BE2C (cell line): ENCODE measurements around the gene LARP4B.

Source experiments
- DNase-seq: peaks from one replicate; pipeline ENCODE4 v3.0.0-alpha.2; 2020
- H3K27me3 ChIP-seq: fragments of 250-450 bp; sonication (Bioruptor Pico); 2 replicates; pipeline ENCODE4 v1.5.1; 2020; ENCODE audit warnings: mild to moderate bottlenecking
- H3K36me3 ChIP-seq: fragments of 250-450 bp; sonication (Bioruptor Pico); 2 replicates; pipeline ENCODE4 v1.5.1; 2020; ENCODE audit warnings: mild to moderate bottlenecking
- H3K4me1 ChIP-seq: fragments of 250-450 bp; sonication (Bioruptor Pico); 2 replicates; pipeline ENCODE4 v1.5.1; 2020
- H3K4me3 ChIP-seq: 2 replicates; pipeline ENCODE4 v1.5.1; 2011; ENCODE audit warnings: low read depth, low read length
- H3K9me3 ChIP-seq: fragments of 250-450 bp; sonication (Bioruptor Pico); 2 replicates; pipeline ENCODE4 v1.5.1; 2020
- CTCF ChIP-seq: IDR thresholded peaks from 2 replicates; pipeline ENCODE4 v1.5.1; 2012; ENCODE audit warnings: mild to moderate bottlenecking, low read depth, low read length

Gene LARP4B

GRCh38 chr10:878333-878759 is 53.2 kb downstream of the LARP4B start:
- Histone ChIP-seq H3K27me3 (no peaks in the 10 kb centered on the region), H3K9me3 (no peaks in the 10 kb centered on the region), H3K36me3 (peaks cover 41% of the 10 kb centered on the region), H3K4me3 (no peak overlapping the region), H3K4me1 (no peaks in the 10 kb centered on the region)
- DNase-seq = no peak
- TF ChIP-seq CTCF = no peak

- no peak for TF ChIP-seq CTCF
- Histone ChIP-seq H3K36me3 (peaks cover 31% of the 10 kb centered on the region), H3K4me3 (no peak overlapping the region), H3K27me3 (no peaks in the 10 kb centered on the region), H3K9me3 (no peaks in the 10 kb centered on the region), H3K4me1 (no peaks in the 10 kb centered on the region)
- DNase-seq = no peak
Measured at GRCh38 chr10:876438-876837, 55.1 kb downstream of the LARP4B start.

GRCh38 chr10:873020-873419 is 58.5 kb downstream of the LARP4B start:
- no peaks in the 10 kb centered on the region for H3K4me1 ChIP-seq
- H3K4me3 ChIP-seq = no peak overlapping the region
- H3K36me3 ChIP-seq = peaks cover 21% of the 10 kb centered on the region
- H3K9me3 ChIP-seq = no peaks in the 10 kb centered on the region
- no peaks in the 10 kb centered on the region for H3K27me3 ChIP-seq
- no peak for TF ChIP-seq CTCF
- no peak for DNase-seq

GRCh38 chr10:871951-872403 is 59.5 kb downstream of the LARP4B start:
- no peak for TF ChIP-seq CTCF
- H3K36me3 ChIP-seq = peaks cover 17% of the 10 kb centered on the region
- no peak overlapping the region for H3K4me3 ChIP-seq
- H3K27me3 ChIP-seq = no peaks in the 10 kb centered on the region
- H3K9me3 ChIP-seq = no peaks in the 10 kb centered on the region
- no peak for DNase-seq
- no peaks in the 10 kb centered on the region for H3K4me1 ChIP-seq

GRCh38 chr10:870564-871166 is 60.8 kb downstream of the LARP4B start:
- no peak for TF ChIP-seq CTCF
- Histone ChIP-seq H3K27me3 (no peaks in the 10 kb centered on the region), H3K36me3 (peaks cover 11% of the 10 kb centered on the region; the same call in 1 of the 2 replicates), H3K9me3 (no peaks in the 10 kb centered on the region), H3K4me1 (no peaks in the 10 kb centered on the region), H3K4me3 (no peak overlapping the region)
- no peak for DNase-seq

GRCh38 chr10:869171-869570 is 62.3 kb downstream of the LARP4B start:
- TF ChIP-seq CTCF = no peak
- peaks cover 17% of the 10 kb centered on the region; the same call in 1 of the 2 replicates for H3K36me3 ChIP-seq

More at GRCh38 chr10:869171-869570, 62.3 kb downstream of the LARP4B start:
- no peak for DNase-seq
- no peak overlapping the region for H3K4me3 ChIP-seq
- H3K27me3 ChIP-seq = no peaks in the 10 kb centered on the region
- H3K4me1 ChIP-seq = no peaks in the 10 kb centered on the region
- H3K9me3 ChIP-seq = no peaks in the 10 kb centered on the region
